HPDE6-E6E7 (cell line): ENCODE results near the gene FGF14.

Experiments
- DNase-seq: peaks from one replicate; pipeline ENCODE4 v3.0.0; 2011; ENCODE audit warnings: missing footprints; ENCODE audit errors: extremely low spot score

The FGF14 gene

DNA sequence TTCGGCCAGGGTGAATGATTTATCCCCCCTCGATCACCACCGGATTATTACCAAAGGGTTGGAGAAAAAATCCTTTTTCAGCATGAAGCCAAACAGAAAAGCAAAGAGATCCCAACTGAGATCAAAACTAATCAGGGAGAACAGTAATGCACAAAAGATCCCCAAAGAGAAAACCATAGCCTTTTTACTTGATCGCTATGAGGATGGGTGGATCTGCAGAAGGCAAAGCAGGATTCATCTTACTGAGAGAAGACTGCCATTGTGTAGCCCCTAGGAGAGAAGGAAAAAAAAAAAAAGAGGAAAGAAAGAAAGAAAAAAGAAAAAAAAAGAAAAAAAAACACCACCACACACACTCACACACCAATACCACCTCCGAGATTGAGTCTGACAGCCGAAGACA, at the start of gene FGF14:
Gene FGF14 (minus strand): TSS at position 283 of the 400 bp plus-strand sequence.
- no peak for DNase-seq

DNA sequence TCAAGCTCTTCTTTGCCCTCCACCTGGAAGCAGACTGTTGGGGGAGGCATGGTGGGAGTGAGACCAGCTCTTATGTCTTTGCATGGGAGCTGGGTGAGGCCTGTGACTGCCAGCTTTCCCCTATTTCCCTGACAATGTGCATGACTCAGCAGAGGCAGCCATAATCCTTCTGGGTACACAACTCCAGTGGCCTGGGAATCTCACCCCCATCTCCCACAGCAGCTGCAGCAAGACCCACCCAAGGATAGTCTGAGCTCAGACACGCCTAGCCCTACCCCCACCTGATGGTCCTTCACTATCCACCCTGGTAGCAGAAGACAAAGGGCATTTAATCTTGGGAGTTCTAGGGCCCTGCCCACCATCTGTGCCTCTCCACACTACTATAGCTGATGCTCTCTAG, 41.4 kb upstream of the FGF14 start:
- no peak for DNase-seq

DNA sequence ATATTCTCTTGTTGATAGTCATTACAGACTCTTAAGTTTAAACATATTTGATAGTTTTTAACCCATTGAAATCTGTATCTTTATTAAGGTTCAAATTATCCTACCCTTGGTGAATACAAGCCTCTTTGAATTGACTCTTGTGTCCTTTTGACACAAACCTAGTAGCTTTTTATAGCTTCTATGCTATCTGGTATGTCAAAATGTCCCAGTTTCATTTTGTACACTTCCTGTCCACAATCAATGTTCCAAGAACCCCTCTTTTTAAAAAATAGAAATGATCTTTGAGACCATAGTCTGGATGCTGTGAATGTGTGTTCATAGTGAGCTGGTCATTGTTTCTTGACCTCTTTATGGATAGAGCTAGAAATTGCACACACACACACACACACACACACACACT, 39.2 kb upstream of the FGF14 start:
- no peak for DNase-seq

- DNase-seq = no peak
Measured at GRCh38 chr13:102440259-102440936, 38.5 kb upstream of the FGF14 start.

GRCh38 chr13:102422690-102423089, 20.8 kb upstream of the FGF14 start:
- no peak for DNase-seq

- no peak for DNase-seq
Measured at GRCh38 chr13:102405499-102406100, 3.8 kb upstream of the FGF14 start.

GRCh38 chr13:102402290-102402689, 442 bp upstream of the FGF14 start:
- no peak for DNase-seq

GRCh38 chr13:102401265-102401664, 583 bp downstream of the FGF14 start:
- DNase-seq = no peak

GRCh38 chr13:102400675-102401145, 1.1 kb downstream of the FGF14 start:
- peak; percentile 22 for DNase-seq

GRCh38 chr13:102399791-102400674, 1.8 kb downstream of the FGF14 start:
- no peak for DNase-seq

DNA sequence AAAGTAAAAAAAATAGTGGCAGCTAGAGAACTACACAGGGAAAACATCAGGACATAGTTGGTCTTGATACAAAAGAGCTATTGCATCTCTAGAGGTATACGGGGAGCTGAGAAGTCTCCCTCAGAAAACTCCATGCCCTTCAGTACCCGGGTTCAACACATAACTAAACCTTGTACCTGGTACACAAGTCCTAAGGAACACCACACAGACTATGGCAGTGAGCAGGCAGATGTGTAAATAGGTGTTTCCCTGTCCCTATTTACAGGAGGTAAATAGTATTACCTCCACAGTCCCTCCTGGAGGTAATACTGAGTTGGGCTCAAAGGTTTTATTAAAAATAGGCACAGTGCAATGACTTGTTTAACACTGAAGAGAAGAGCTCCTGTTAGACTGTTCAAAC, 5.9 kb downstream of the FGF14 start:
- no peak for DNase-seq

DNA sequence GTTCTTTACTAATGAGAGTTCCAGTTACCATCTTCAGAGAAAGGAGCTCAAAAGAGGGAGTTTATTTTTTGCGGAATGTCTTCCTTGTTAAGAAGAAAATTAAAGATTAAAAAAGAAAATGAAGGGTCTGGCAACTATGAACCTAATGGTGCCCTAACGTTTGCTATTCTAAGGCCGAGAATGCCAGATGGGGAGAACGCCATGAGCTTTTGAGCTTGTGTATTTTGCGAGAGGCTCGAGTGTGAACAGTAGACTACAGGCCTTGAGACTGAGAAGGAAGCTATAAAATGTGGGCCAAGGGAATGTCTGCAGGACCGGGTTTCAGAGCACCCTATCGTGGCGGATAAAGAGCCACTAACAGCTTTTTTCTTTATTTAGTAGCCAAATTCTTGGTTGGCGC, 6.7 kb downstream of the FGF14 start:
- DNase-seq = no peak

- DNase-seq = peak; percentile 49
Measured at GRCh38 chr13:102394158-102395053, 7.4 kb downstream of the FGF14 start.

DNA sequence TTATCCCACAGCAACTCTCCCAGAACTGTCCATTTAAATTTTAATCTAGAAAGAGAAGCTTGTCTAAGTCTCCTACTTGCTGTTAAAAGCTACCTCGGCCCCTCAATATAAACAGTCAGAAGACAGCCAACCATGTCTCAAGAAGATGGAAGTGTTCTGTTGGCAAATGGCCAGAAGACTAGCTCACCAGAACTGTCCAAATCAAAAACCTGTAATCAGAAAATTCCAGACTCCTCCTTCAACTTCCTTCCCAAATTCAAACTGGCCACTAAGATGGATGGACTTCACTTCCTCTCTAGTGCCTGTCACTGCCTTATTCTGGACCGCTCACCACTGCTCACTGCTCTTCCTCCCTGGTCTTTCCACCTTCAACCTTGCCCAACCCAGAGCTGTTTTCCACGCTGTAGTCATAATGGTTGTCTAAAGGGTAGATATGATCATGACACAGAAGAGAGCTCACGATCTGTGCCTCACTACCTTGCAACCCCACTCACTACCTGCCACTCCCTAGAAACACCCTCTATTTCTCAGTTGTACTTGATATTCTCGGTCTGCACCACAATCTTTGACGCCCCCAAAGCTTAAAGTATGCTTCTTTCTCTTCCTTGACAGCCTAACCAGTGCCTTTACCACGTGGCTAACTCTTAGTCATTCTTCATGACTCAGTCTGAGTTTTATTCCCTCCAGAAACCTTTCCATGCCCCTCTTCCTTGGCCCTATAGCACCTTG, 9.2 kb downstream of the FGF14 start:
- DNase-seq = no peak

GRCh38 chr13:102386461-102386860, 15.4 kb downstream of the FGF14 start:
- no peak for DNase-seq

GRCh38 chr13:102380012-102380411, 21.8 kb downstream of the FGF14 start:
- DNase-seq = no peak

DNA sequence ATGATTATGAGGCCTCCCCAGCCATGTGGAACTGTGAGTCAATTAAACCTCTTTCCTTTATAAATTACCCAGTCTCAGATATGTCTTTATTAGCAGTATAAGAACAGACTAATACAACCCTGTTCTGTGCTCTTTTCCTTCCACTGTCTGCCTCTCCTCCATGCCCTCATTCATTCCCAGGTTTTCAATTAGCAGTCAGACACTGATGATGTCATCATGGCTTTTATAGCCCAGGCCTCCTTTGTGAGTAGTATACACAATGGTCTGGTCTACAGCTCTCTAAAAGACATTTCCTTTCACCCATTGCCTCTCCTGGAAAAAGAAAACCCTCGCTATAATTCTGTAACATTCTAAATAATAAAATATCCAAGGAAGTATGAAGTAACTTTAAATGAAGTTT, 25.5 kb downstream of the FGF14 start:
- DNase-seq = no peak

- DNase-seq = no peak
Measured at GRCh38 chr13:102374726-102375125, 27.1 kb downstream of the FGF14 start.

DNA sequence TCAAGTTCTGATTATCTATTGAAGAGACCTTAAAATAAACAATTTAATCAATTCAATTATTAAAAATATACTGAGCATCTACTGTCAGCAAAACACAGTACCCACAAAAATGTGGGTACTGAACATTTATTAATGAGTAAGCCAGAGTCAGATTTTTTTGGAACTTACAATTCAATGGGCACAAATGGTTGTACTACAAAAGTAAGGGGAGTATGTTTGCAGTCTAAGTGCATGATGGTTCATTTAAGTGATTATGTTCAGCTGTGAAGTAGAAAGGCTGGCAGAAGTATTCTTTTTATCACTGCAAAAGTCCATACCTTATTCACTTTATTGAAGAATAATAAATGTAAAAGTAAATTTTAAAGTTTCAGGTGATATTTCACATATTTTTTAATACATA, 27.6 kb downstream of the FGF14 start:
- no peak for DNase-seq

- no peak for DNase-seq
Measured at GRCh38 chr13:102373221-102373620, 28.6 kb downstream of the FGF14 start.

DNA sequence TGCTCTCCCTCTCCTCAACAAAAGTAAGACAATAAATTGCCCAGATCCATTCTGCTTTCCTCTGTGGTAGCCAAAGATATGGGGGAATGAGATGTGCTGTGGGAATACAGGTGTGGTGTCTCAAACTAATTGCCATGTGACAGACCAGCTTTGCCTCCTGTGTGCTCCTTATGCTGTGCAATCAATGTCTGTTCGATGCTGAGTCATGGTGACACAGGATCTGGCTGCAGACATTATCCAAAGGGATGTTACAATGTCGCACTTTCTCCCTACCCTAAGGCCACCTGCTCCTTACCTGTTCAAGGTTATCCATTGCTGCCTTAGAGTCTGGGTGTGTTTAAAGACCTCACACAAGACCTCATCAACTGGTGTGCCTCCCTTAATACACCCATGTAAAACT, 32.5 kb downstream of the FGF14 start:
- no peak for DNase-seq
